Esophagus muscularis mucosa (tissue), 3 donors: ENCODE results near the gene UGT1A4.

Experiments used
- CTCF ChIP-seq, 3 experiments: fragments of 200-600 bp in 2 of 3; fragments of 450-650 bp in 1 of 3; sonication (generic) in 2 of 3; IDR thresholded peaks; one replicate each; pipeline ENCODE4 v1.5.1; 2017 to 2019; ENCODE audit warnings: antibody characterized with exemption in 3 of 3, mild to moderate bottlenecking in 2 of 3, moderate library complexity in 1 of 3
- POLR2A ChIP-seq: fragments of 450-650 bp; IDR thresholded peaks from one replicate; pipeline ENCODE4 v1.6.1; 2017; ENCODE audit warnings: antibody characterized with exemption, moderate library complexity, mild to moderate bottlenecking, low read depth

- TF ChIP-seq CTCF (IDR thresholded peaks at IDR 0.05) (no peak), POLR2A (no peak)
These were observed 89.7 kb downstream of the UGT1A4 start for GRCh38 chr2:233807966-233808935.
